Measurements from ENCODE around the gene WDR18.

DNA sequence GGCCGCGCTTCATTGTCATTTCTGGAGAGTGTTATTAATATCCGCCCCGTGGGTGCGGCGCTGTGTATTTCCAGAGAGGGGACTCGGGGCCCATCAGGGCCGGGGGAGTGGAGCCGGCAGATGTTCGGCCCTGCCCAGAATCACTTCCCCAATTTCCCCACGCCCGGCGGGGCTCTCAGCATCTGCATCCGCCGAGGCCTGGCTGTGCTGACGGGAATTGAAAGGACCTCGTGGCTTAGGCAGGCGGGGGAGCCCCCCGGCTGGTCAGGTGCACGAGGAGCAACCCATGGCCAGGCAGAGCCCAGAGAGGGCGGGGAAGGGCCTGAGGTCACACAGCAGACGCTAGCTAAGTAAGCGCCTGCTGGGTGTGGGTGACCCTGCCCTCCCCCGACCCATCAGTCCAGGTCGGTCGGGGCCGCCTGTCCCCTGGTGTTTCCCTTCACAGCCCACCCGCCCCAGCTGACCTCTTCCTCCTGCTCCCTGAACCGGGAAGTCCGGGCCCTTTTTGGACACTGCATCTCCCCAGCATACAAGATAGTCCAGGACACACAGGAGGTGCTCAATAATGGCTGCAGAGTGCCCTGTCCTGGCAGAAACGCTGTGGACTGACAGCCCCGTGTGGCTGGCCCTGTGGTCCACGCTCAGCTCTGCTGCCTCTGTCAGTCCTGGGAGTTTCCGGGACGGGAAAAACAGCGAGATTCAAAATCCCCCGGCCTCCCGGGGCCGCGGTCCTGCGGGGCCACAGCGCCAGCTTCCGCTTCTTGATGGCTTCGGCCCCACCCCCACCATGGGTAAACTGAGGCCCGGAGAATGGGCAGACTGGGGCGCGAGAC, 36.2 kb upstream of the WDR18 start:
- no peak for TF ChIP-seq CTCF (IDR thresholded peaks at IDR 0.05; ENCODE audit: low read depth, low read length, missing input control)
- no peak for TF ChIP-seq REST (IDR thresholded peaks at IDR 0.05)
- TF ChIP-seq, protein P1, sequence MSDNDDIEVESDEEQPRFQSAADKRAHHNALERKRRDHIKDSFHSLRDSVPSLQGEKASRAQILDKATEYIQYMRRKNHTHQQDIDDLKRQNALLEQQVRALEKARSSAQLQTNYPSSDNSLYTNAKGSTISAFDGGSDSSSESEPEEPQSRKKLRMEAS (IDR thresholded peaks at IDR 0.05) = no peak
- no peak for TF ChIP-seq SP1 (IDR thresholded peaks at IDR 0.05)
- no peak for TF ChIP-seq RAD21 (IDR thresholded peaks at IDR 0.05)
- no peak for TF ChIP-seq EGR1 (IDR thresholded peaks at IDR 0.05; ENCODE audit: low read depth in 2 of 2)
- TF ChIP-seq ZBTB33 (IDR thresholded peaks at IDR 0.05) = no peak
- no peak for TF ChIP-seq JUND (IDR thresholded peaks at IDR 0.05)
